Esophagus squamous epithelium (tissue), 4 donors: ENCODE data around the gene KRTAP5-1.

ENCODE experiments used
- CTCF ChIP-seq, 6 experiments: fragments of 450-650 bp in 4 of 6; fragments of 200-600 bp in 2 of 6; sonication (generic) in 2 of 6; IDR thresholded peaks; one replicate each; pipeline ENCODE4 v1.5.1; 2016 to 2019; ENCODE audit warnings: antibody characterized with exemption in 6 of 6, mild to moderate bottlenecking in 4 of 6, moderate library complexity in 4 of 6
- POLR2A ChIP-seq, 4 donors: fragments of 450-650 bp; IDR thresholded peaks; one replicate each; pipeline ENCODE4 v1.6.1; 2017; ENCODE audit warnings: antibody characterized with exemption in 4 of 4, mild to moderate bottlenecking in 4 of 4, moderate library complexity in 3 of 4

GRCh38 chr11:1558775-1559110, 26.3 kb downstream of the KRTAP5-1 start:
- TF ChIP-seq POLR2A (IDR thresholded peaks at IDR 0.05) (no peak), CTCF (IDR thresholded peaks at IDR 0.05) (no peak)
